ENCODE measurements around the gene ENG.
"Not testable (repeated sequence)": the region's sequence is repeated elsewhere in the genome, so short reads cannot be mapped to it uniquely, and the experiment has no call there.

The ENG gene

DNA sequence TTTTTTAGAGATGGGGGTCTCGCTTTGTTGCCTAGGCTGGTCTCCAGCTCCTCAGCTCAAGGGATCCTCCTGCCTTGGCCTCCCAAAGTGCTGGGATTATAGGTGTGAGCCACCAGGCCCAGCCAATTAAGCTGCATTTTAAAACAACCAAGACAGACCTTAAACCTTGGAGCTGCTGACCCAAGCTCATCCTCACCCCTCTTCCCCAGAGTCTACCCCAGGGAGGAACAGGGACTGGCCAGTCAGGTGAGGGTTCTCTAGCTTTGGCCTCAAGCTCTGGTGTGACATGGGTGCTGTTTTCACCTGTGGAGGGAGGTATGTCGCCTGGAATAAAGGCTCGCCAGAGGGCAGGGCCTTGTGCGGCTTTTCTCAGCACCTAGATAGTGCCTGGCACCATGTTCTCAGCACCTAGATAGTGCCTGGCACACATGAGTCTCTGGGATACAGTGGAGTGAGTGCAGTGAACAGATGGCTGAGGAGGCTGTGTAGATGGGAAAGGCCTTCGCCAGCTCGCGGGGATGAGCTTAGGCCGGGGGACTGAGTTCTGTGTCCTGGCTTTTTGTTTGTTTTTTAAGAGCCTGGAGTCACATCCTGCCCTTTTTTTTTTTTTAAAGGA lies 61.3 kb downstream of the ENG start:
- DNase-seq (ENCODE audit: low read depth) = no peak

DNA sequence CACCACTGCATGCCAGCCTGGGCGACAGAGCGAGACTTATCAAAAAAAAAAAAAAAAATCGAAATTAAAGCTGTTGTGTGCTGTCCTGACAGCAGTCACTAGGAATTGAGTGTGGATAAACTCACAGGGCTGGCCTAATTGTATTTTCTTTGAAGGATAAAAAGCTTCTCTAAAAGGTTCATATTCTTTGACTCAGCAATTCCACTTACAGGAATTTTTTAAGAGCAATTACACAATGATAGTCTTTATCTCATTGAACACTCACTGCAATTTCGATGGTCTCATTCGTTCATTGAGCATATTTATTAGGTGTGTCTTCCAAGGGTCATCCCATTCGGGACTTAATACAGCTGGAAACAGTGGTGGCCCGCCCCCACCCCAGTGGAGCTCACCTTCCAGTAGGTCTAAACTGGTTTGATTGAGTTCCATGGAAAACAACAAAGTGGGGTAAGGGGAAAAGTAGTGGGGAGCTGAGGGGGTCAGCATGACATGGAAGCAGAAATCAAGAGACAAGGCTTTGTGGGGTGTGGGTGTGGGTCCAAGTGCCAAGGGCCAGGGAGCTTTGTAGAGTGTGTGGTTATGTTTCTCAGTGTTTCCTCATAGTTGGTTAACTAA lies 61.9 kb downstream of the ENG start:
- DNase-seq (ENCODE audit: low read depth) = no peak

DNA sequence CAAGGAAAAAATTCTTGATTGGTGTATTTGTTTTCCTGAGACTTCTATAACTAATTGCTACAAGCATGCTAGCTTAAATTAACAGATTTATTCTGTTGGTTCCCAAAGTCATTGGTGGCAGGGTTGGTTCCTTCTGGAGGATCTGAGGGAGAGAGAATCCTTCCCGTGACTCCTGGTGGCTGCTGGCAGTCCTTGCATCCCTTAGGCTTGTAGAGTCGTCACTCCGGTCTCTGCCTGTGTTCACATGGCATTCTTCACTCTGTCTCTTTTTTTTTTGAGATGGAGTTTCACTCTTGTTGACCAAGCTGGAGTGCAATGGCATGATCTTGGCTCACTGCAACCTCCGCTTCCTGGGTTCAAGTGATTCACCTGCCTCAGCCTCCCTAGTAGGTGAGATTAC lies 63.4 kb downstream of the ENG start:
- DNase-seq (ENCODE audit: low read depth) = no peak

DNA sequence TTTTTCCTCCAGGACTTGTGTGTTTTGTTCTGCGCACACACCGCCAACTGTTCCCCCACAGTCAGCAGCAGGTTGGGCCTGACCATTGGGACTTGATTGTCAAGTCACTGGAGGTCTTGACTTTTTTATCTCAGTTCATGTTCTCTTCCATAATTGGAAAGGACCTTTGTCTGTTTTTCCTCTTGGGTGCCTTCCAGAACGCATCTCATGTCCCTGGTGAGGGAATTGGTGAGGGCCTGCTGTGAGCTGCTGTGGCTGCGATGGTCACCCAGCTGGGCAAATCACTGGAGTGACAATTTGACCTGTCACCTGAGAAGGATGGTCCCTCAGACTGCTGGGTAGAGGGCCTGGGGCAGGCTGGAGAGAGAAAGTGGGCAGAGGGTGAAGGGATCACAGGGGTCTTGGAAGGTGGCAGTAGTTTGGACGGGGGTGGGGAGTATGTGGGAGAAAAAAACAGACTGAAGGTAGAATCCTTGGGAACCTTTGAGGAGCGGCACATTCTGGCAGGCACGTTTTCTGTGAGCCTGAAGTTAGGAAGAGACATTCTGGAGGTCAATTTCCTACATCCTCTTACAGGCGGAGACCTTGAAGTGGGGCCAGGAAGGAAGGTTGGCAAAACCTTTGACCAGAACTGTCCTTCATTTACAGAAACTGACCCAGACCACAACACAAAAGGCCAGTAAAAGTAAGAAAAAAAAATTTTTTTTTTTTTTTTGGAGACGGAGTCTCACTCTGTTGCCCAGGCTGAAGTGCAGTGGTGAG lies 64.2 kb downstream of the ENG start:
- DNase-seq (ENCODE audit: low read depth) = no peak

DNA sequence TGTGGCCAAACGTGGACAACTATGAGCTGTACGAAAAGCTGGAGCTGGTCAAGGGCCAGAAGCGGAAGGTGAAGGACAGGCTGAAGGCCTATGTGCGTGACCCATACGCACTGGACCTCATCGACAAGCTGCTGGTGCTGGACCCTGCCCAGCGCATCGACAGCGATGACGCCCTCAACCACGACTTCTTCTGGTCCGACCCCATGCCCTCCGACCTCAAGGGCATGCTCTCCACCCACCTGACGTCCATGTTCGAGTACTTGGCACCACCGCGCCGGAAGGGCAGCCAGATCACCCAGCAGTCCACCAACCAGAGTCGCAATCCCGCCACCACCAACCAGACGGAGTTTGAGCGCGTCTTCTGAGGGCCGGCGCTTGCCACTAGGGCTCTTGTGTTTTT lies 65.3 kb downstream of the ENG start:
- DNase-seq (ENCODE audit: low read depth) = no peak

DNA sequence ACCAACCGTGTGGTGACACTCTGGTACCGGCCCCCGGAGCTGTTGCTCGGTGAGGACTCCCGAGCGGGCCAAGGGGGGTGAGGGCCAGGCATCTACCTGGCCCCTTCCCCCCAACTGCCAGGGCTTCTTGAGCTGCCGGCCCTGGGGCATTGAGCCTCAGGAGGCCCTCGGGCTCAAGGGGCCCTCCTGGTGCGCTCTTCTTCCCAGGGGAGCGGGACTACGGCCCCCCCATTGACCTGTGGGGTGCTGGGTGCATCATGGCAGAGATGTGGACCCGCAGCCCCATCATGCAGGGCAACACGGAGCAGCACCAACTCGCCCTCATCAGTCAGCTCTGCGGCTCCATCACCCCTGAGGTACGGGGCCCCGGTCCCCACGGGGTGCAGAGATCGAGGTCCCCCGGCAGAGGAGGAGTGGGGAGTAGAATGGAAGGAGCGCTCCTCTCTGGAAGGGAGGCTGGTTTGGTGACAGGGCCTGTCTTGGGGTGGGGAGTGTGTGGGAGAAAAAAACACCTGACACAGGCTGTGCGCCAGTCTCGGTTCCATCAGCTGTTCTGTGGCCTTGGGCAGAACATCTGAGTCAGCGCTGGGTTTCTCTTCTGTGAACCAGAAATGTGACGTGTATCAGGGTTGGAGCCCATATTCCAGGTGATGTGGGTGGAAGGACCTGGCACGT lies 66.0 kb downstream of the ENG start:
- DNase-seq (ENCODE audit: low read depth) = peak; percentile 55

DNA sequence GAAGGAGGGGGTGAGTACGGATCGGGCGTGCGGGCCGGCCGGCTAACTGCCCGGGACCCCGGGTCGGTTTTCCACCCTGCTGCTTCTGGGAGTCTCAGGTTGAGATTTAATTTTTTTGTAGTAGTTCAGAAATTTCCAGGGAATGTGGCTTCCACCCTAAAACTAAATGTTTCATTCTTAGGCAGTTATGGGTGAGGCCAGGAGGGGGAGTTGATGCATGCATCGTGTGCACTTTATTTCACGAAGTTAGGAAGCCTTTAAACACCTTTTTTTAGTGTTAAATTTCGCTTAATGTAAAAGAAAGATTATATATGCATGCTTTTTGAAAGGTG lies 67.7 kb downstream of the ENG start:
- DNase-seq (ENCODE audit: low read depth) = no peak

DNA sequence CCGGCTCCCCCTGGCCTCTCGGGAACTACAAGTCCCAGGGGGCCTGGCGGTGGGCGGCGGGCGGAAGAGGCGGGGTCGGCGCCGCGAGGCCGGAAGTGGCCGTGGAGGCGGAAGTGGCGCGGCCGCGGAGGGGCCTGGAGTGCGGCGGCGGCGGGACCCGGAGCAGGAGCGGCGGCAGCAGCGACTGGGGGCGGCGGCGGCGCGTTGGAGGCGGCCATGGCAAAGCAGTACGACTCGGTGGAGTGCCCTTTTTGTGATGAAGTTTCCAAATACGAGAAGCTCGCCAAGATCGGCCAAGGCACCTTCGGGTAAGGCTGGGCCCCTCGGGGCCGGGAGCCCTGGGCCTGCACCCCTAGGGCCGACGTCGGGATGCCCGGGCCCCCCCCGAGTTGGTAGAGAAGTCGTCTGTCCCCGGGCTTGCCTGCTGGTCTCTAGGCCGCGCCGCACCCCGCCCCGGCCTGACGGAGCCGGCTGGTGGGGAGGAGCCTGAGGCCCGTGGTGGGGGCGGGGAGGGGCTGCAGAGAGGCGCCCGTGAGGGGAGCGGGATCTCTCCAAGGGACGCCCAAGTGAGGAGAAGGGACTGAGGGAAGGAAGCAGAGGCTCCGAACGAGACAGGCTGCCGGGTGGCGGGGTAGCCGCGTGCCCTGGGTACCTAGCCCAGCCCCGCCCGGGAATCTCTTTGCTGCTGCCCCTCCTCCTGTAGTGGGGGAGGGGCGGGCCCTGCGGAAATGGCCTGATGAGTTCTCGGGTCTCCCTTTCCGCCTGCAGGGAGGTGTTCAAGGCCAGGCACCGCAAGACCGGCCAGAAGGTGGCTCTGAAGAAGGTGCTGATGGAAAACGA lies 68.3 kb downstream of the ENG start, which contains the start of gene CDK9:
Gene CDK9, plus strand, starts transcription at position 102 of the 840 bp plus-strand sequence. Its CDS starts 115 bp downstream, at position 217.
- peak; percentile 89 for DNase-seq (ENCODE audit: low read depth)

DNA sequence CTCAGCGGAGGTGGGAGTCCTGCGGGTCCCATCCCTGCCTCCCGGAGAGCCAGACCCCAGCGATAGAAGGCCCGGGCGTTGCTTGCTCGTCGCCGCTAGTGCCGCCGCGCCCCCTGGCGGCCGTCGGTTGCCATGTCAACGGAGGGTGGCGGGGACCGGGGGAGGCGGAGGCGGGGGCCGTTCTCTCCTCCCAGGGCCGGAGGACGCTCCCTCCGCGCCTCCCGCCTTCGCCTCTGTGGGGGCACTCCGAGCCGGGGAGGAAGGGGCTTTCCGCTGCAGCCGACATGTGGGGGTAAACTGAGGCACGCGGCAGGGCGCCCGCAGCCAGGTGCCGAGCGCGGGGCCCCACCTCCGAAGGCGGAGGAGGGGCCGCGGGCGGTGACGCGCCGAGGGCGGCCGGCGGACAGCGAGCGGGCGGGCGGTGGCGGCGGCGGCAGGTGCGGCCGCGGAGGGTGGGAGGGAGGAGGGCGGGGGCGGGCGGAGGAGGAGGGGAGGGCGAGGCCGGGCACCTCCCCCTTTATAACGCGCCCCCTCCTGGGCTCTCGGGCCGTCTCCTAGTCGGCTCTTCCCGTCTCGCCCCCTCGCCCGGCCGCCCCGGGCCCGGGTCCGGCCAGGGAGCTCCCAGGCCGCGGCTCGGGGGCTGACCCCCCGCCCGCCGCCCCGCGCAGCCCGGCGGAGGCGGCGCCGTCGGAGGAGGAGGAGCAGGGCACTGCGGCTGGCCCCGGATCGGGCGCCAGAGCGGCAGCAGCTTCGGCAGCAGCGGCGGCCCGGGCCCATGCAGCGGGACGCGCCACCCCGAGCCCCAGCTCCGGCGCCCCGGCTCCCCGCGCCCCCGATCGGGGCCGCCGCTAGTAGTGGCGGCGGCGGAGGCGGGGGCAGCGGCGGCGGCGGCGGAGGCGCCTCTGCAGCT lies 69.2 kb downstream of the ENG start:
- DNase-seq (ENCODE audit: low read depth) = peak; percentile 83

DNA sequence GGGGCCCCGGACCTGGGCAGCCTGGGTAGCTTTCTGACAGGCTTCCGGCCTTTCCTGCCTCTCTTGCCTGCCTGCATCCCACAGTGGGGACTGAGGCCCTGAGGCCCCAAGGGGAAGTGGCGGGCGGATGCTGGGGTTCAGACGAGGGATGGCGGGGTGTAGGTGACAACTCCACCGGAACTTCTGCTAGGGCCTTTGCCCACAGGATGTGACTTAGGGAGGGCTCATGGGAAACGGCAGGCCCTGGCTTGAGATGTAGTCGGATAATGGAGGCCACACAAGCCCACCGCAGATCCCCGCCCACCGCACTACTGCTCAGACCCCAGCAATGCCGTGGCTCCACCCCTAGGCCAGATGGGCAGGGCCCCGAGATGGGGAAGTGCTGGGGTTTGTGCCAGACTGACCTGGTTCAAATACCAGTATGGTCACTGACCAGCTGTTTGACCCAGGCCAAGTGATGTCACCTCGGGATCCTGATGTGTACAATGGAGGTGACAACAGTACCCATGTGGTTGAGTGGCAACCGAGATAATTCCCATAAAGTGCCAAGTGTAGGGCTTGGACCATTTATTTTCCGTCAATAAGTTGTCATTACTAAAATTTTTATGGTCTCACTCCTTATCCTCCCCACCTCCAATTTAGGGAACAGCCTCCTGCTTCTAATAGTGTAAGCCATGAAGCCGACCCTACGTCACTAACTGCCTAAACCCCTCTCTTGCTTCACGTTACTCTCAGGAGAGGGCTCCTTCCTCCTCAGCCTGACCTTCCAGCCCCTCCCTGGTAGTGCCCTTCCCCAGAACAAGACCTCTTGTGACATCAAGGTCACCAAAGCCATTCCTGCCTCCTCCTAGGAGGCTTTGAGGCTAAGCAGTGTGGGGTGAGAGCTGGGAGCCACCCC lies 71.1 kb downstream of the ENG start:
- peak; percentile 61 for DNase-seq (ENCODE audit: low read depth)

DNA sequence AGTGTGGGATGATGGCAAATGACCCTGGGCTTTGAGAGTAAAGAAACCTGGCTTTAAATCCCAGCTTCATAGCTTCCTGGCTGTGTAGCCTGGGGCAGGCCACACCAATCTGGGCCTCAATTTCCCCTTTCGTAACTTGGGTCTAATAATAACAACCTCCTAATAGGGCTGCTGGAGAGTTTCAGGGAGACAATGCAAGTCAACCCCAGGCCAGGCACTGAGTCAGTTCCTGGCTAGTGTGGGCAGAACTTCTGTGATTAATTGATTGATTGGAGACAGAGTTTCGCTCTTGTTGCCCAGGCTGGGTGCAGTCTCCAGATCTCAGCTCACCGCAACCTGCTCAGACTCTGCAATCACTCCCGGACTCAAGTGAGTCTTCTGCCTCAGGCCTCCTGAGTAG lies 72.7 kb downstream of the ENG start:
- no peak for DNase-seq (ENCODE audit: low read depth)

DNA sequence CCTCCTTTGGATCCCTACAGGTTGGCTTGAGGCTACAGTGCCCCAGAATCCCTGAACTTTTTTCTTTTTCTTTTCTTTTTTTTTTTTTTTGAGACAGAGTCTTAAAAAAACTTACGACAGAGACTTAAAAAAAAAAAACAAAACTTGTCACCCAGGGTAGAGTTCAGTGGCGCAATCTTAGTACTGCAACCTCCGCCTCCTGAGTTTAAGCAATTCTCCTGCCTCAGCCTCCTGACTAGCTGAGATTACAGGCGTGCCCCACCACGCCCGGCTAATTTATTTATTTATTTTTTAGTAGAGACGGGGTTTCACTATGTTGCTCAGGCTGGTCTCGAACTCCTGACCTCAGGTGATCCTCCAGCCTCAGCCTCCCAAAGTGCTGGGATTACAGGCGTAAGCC lies 73.5 kb downstream of the ENG start:
- not testable (repeated sequence) for DNase-seq (ENCODE audit: low read depth)

DNA sequence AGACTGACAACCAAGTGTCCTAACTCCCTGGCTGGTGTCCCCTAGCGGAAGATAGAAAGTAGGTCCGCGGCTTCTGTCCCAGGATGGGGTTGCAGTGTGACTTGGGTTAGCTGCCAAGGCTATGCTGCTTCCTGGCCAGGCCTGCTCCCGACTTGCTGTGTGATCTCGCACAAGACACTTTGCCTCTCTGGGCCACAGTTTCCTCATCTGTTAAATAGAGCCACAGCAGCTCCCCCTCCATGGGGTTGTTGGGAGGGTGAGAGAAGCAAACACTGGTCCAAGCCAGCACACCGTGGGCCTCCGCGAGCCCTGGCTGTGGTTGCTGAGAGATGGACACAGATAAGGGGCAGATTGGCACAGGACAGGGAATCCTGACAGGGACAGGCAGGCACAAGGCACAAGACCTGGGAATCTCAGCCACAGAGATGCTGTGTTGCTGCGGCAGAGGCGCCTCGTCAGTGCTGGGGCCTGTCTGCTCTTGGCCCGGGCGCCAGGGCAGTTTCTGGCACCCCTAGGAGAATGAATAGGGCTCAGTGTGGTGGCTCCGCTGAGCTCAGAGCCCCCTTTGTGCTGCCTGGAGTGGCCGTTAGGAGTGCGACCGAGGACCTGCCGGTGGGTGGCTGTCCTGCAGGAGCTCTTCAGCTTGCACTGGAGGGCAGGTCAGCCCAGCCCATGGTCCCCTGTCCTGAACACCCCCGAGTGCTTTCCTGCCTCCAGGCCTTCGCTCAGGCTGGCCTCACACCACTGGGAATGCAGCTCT lies 74.2 kb downstream of the ENG start:
- no peak for DNase-seq (ENCODE audit: low read depth)

DNA sequence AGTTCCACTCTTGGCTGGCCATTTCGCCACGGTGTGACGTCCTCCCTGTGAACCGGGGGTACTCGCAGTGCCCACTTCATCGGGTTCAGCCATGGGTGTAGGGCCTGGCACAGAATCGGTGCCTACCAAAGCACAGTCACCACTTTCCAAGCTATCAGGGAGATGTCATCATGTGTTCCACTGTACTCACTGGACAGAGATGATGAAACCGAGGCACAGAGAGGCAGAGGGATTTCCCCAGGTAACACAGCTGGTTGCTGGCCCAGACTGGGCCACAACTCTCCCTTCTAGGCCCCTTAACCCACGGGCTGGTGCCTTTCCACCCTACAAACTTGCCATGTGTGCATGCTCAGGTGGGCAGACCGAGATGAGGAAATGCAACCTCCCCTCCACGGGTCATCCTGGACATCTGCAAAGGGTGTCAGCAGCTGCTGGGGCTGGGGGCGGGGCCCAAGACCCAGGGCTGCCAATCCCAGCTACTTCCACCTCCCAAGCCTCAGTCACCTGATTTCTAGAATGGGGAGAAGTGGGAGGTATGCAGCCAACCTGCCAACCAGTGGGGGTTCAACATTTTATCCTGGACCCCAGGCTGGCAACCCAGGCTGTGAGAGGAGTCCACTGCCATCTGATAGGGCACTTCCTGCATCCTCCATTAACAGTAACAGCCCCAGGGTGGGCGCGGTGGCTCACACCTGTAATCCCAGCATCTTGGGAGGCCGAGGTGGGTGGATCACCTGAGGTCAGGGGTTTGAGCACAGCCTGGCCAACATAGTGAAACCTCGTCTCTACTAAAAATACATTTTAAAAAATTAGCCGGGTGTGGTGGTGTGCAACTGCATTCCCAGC lies 75.1 kb downstream of the ENG start:
- peak; percentile 34 for DNase-seq (ENCODE audit: low read depth)

DNA sequence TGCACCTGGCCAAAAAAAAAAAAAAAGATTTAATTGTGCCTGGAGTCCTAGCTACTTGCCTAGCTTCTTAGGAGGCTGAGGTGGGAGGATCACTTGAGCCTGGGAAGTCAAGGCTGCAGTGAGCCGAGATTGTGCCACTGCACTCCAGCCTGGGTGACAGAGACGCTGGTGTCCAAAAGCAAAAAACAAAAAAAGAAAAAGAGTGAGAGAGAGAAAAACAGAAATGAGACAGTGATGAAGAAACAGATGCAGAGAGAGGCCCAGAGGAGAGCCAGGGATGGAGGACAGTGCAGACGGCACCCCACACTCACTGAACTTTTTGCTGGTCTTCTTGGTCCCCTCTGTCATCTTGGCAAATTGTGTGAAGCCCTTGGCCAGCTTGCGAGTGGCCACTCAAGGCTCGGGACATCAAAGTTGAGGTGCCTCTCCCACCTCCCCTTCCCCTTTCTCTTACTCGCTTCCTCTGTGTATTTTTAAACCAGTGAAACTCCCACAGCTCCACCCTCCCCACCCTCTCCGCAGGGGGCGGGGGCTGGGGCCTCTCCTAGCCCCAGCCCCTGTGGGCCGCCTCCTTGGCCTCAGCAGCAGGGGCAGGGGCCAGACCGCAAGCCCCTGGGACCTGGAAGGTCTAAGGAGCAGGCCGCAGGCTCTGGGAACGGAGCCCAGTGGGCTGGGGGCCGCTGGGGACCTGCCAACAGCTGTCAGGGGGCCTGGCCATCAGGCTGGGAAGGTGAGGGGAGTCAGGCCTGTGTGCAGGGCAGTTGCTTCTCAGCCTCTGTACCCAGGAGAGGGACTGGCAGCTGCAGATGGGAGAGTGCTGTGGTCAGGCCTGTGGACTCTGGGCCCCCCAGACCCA lies 76.0 kb downstream of the ENG start, which contains the start of gene SH2D3C:
Gene SH2D3C, minus strand, starts transcription at position 387 of the 856 bp plus-strand sequence. Its CDS starts 39 bp downstream, at position 348.
- no peak for DNase-seq (ENCODE audit: low read depth)

DNA sequence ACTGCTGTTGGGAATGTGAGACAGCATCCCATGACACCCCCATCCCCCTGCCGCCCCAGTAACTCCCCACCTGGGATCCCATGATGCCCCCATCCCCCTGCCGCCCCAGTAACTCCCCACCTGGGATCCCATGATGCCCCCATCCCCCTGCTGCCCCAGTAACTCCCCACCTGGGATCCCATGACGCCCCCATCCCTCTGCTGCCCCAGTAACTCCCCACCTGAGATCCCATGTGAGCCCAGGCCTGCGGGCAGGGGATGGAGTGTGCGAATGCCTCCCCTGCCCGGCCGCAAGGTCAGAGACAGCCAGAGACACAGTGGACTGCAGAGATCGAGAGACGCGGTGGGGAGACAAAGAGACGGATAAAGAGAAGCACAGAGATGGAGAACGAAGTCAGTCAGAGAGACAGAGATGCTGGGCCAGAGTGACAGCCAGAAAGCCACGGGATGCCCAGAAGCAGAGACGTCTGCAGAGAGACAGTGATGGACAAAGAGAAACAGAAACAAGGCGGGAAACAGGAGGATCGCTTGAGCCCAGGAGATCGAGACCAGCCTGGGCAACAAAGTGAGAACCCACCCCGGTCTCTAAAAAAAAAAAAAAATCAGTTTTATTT lies 77.0 kb downstream of the ENG start:
- no peak for DNase-seq (ENCODE audit: low read depth)

DNA sequence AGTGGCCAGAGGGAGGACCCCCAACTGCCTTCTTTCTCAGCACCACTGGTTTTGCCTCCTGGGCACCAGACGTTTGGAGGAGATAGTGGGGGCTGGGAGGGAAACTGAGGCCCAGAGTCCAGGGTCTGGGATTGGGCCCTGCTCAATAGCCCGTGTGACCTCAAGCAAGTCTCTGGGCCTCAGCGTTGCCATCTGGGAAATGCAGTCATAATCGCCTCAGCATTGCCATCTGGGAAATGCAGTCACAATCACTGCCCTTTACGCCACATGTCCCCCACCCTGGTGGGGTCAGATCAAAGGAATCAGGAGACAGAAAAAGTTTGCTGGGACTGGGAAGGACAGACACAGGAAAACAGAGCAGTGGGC lies 77.6 kb downstream of the ENG start:
- no peak for DNase-seq (ENCODE audit: low read depth)

Measured in stimulated activated CD8-positive, alpha-beta memory T cell treated with anti-CD3 and anti-CD28 coated beads, Interleukin-4, amount 100 ng/mL, for 24 hours (primary cell).